GM21381 (cell line): ENCODE measurements around the gene DNAH1.

Source experiments
- ATAC-seq: cut with Tn5 transposase; IDR thresholded peaks from one replicate; pipeline ENCODE4 v1.9.1; 2021; ENCODE audit warnings: mild to moderate bottlenecking, moderate library complexity; ENCODE audit not compliant: unreplicated experiment

DNAH1 gene

DNA sequence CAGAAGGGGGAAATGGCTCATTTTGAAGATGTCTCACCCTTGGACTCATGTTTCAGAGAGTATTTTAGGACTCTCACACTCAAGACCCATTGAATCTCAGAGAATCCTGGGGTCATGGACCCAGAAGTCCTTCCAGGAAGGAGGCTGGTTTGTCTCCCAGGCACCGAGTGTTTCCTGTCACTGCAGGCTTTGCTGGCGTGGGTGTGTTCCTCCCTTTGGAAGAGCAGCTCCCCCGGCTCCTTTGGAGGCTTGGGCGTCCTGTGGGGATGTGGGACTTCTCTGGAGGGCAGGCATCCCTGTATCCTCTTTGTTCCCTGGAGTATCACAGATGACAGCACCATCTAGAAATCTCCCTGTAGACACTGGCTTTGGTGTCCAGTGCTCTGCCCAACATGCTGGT lies 40.0 kb downstream of the DNAH1 start:
- no peak for ATAC-seq

DNA sequence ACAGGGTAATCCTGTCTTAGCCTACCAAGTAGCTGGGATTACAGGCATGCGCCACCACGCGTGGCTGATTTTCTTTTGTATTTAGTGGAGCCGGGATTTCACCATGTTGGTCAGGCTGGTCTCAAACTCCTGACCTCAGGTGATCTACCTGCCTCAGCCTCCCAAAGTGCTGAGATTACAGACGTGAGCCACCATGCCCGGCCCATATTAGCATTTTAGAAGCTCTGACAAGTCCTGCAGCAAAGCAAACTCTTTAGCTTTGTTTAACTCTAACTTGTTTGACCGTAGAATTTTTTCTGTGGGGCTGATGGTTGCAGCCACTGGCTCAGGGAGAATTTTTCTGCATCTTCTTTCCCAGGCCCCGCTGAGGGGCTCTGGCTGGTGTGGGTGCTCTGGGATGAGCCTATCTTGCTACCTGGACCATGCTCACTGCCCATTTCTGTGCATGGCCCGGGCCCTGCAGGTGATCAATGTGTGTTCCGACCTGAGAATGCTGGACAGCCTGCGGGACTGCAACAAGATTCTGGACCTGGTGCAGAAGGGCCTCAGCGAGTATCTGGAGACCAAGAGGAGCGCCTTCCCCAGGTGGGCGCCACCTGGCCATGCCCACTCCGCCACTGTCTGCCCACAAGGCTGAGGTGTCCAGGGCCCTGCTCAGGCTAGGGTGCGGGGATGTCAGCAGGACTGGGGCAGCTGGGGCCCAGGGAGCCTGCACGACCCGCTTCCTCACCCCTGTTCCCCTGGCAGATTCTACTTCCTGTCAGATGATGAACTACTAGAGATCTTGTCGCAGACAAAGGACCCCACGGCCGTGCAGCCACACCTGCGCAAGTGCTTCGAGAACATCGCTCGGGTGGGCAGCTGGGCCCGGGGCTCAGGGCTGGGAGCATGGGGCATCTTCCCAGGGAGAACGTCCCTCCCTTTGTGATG lies 41.3 kb downstream of the DNAH1 start:
- no peak for ATAC-seq

DNA sequence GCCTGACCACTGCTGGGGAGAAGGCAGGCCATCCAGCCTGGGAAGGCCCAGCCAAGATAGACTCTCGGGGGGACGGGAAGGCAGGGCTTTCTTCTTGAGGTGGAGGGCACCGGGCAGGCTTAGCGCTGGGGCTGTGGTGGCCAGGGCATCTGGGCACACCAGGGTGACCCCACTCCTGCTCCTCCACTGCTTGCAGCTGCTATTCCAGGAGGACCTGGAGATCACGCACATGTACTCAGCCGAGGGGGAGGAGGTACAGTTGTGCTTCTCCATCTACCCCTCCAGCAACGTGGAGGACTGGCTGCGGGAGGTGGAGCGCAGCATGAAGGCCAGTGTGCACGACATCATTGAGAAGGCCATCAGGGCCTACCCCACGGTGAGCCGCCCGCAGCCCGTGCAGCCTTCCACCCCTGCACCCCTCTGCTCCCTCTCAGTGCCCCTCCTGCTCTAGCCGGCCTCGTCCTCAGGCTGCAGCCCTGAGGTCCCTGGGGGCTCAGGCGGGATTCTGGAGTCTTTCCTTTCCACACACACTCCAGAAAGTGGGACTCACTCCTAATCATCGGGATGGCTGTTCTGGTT lies 42.3 kb downstream of the DNAH1 start:
- ATAC-seq = no peak

DNA sequence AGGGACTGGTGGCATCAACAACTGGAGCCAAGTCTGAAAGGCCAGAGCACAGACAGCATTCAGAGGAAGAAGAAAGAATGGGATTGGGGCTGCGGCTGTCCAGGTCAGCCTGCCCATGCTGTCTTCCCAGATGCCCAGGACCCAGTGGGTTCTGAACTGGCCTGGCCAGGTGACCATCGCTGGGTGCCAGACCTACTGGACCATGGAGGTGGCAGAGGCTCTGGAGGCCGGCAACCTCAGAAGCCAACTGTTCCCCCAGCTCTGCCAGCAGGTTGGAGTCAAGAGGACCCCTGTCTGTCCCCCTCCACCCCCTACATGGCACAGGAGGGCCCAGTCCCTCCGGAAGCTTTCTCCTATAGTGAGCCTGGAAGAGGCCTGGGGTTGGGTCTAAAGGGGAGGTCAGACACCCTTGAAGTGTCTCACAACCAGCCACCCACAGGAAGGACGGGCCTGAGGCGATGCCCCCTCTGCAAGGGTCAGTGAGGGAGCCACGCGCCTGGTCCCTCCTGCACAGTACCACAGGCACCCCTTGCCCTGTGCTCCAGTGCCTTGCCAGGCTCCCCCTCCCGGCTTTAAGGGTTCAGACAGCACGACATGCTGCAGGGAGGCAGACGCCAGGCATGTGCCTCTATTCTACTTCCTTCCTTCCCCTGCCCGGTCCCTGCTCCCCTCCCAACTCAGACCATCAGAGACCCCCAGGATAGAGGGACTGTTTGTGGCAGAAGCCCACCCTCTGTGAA lies 43.2 kb downstream of the DNAH1 start:
- ATAC-seq = no peak

DNA sequence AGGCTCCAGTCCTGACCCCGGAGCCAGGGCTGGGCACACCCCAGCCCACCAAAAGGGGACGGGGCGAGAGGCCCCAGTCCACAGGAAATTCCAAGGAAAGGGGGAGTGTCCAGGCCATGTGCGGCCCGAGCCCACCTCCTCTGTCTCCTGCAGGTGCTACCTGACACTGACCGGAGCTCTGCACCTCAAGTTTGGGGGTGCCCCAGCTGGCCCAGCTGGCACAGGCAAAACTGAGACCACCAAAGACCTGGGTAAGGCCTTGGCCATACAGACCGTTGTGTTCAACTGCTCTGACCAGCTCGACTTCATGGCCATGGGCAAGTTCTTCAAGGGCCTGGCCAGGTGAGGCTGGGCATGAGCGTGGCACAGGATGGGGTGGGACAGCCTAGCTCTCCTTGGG lies 44.9 kb downstream of the DNAH1 start:
- ATAC-seq = no peak

DNA sequence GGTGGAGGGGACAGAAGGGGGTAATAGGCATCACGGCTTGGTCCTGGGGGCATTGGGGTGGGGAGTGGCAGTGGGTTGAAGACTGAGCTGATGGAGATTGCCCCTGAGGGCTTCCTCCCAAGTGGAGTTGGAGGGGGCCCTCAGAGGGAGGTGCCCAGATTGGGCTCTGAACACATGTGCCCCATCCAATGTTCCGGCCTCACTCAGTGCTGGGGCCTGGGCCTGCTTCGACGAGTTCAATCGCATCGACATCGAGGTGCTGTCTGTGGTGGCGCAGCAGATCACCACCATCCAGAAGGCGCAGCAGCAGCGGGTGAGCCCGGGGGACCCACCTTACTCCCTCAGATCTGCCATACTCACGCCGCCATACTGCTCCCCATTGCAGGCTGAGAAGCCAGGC lies 45.3 kb downstream of the DNAH1 start:
- no peak for ATAC-seq

DNA sequence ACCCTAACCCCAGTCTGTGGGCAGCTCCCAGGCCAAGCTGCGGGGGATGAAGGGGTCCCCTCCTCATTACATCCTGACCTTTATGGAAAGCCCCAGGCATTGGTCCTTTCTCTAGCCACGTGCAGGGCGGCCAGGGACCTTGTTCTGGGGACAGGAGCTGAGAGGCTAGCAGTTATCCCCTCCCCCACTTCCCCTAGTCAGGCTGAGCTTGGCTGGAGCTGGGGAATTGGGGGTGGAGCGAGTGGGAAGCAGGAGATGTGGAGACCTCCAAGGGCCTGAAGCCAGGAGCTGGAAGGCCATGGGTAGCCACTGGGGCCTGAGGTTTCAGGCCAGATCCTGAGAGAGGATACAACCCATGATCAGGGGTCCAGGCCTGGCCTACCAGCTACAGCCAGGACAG lies 45.8 kb downstream of the DNAH1 start:
- no peak for ATAC-seq

DNA sequence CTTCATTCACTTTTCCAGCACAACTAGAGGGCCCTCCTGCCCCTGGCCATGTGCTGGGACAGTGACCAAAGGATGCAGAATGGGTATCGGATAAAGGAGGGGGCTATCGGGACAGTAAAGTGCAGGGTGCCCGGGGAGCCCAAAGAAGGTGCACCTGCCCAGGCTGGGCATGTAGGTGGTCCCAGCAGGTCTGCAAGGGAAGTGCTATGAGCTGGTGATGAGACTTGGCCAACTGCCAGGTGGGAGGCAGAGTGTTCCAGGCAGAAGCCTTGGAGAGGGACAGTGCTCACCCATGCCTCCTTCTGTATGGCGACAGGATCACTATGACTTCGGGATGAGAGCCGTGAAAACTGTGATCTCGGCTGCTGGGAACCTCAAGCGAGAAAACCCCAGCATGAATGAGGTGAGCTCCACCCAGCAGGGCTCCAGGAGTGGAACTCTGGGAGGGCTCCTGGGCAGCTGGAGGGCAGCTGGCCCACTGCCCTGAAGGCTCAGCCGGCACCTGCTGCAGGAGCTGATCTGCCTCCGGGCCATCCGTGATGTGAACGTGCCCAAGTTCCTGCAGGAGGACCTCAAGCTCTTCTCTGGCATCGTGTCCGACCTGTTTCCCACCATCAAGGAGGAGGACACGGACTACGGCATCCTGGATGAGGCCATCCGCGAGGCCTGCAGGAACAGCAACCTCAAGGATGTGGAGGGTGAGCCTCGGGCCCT lies 48.4 kb downstream of the DNAH1 start:
- no peak for ATAC-seq

DNA sequence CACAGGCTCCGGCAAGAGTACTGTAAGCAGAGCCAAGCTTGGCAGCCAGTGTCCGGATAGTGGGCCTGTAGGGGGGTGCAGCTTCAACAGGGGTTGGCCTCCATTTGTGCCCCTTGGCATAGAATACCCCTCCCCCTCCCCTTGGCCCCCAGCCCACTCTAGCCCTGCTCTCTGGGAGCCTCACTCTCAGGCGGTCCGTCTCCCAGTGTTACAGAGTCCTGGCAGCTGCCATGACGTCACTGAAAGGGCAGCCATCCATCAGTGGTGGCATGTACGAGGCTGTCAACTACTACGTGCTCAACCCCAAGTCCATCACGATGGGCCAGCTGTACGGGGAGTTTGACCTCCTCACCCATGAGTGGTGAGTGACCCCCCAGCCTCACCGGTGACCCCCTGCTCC lies 50.4 kb downstream of the DNAH1 start:
- no peak for ATAC-seq

DNA sequence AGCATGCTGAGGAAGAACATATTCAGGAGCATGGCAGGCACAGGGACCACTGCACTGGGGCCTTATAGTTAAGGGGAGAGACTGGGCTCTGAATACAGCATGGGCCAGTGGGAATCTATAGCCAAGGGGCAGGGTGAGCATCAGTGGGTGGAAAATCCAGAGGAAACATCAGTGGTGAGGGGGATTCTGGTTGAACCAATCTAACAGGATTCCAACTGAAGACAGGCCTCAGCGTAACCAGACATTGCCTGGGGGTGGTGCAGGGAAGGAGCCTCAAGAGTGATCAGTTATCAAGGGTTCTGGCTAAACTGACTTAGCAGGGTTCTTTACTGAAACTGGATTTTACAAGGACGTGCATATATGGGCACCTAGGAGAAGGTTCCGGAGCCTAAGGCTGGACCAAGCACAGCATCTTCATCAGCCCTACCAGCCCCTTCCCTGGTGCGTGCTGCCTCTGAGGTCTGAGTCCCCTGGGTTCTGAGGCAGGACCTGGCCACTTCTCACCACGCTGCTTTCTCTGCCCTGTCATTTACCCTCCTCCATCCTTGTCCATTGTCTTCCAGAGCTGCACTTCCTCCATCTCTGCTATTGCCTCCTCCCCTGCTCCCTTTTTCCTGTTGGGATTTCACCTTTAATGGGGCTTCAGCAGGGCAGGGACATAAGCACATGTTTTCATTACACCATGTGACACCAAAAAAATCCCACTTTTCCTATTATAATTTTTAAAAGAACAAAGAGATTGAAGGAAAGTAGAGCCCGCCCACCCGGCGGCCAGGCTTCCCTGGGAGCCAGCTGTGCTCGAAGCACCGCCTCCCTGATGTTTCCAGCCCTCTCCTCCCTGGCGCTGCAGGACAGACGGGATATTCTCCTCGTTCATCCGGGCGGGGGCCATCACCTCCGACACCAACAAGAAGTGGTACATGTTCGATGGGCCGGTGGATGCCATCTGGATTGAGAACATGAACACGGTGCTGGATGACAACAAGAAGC lies 52.1 kb downstream of the DNAH1 start:
- no peak for ATAC-seq

DNA sequence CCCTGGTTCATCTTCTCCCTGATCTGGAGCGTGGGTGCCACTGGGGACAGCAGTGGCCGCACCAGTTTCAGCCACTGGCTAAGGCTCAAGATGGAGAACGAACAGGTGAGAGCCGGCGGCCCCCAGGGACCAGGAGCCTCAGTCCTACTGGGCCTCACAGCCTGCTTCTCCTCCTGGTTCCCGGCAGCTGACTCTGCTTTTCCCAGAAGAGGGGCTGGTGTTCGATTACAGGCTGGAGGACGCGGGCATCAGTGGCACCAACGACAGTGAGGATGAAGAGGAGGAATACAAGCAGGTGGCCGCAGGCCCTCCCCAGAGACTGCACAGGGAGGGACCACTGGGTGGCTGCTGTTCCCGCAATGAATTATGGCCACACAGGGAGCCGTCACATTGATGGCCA lies 54.4 kb downstream of the DNAH1 start:
- no peak for ATAC-seq

DNA sequence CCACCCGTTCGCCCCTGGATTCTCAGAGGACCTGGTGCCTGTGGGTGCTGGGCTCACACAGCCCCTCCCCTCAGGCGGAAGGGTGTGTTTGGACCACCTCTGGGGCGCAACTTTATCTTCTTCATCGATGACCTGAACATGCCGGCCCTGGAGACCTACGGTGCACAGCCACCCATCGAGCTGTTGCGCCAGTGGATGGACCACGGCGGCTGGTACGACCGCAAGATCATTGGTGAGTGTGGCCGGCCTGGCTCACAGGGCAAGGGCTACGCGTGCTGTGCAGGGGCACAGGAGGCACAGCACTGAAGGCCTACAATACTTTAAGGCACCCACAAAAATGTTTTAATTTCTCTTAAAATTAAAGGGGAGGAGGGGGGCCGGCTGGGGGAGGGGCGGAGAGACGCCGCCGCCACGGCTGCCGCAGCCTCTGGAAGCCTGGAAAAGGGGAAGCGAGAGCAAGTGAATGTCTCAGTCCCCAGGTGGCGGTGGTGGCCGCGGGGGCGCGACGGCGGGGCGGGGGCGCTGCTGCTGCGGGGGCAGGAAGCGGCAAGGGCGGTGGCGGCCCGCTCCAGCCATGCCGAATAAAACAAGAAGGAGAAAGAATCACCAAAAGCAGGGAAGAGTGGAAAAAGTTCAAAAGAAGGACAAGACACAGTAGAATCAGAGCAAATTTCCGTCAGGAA lies 56.8 kb downstream of the DNAH1 start:
- no peak for ATAC-seq

DNA sequence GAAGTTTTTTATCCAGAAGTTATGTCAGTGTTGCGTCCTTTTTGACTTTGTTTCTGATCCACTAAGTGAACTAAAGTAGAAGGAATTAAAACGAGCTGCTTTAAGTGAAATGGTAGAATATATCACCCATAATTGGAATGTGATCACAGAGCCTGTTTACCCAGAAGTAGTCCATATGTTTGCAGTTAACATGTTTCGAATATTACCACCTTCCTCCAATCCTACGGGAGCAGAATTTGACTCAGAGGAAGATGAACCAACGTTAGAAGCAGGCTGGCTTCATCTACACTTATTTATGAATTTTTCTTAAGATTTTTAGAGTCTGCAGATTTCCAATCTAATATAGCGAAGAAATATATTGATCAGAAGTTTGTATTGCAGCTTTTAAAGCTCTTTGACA lies 57.6 kb downstream of the DNAH1 start:
- no peak for ATAC-seq

DNA sequence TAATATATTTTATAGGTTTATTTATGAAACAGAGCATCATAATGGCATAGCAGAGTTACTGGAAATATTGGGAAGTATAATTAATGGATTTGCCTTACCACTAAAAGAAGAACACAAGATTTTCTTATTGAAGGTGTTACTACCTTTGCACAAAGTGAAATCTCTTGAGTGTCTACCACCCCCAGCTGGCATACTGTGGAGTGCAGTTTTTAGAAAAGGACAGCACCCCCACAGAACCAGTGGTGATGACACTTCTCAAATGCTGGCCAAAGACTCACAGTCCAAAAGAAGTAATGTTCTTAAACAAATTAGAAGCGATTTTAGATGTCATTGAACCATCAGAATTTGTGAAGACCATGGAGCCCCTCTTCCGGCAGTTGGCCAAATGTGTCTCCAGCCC lies 58.1 kb downstream of the DNAH1 start:
- no peak for ATAC-seq

DNA sequence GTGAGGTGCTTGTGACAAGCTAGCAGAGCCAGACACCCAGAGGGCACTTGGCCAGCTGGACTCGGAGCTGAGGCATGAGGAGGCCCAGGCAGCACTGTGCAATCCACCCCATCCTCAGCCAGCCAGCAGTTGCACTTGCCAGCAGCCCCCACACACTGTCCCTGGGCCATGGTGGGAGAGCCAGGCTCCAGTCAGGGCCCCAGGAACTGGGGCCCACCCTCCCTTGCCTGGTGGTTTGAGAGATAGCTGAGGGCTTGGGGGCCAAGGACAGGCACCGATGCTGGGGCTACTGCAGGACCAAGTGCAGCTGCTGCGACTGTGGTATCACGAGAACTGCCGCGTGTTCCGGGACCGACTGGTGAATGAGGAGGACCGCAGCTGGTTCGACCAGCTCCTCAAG lies 63.5 kb downstream of the DNAH1 start:
- ATAC-seq = no peak

DNA sequence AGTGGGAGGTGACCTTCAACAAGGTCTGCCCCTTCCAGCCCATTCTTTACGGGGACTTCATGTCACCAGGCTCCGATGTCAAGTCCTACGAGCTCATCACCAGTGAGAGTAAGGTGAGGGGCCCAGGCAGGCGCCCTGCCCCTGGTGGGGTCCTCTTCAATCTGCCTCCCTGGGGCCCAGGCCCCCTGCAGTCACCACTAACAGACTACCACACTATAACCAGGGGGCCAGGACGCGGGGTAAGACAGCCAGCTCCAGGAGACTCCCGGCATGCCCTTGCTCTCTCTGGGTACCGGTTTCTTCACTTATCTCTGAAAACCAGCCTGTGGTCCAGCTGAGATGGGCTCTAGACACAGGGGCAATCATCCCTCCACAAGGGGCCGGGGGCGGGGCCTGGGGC lies 63.9 kb downstream of the DNAH1 start:
- ATAC-seq = no peak

DNA sequence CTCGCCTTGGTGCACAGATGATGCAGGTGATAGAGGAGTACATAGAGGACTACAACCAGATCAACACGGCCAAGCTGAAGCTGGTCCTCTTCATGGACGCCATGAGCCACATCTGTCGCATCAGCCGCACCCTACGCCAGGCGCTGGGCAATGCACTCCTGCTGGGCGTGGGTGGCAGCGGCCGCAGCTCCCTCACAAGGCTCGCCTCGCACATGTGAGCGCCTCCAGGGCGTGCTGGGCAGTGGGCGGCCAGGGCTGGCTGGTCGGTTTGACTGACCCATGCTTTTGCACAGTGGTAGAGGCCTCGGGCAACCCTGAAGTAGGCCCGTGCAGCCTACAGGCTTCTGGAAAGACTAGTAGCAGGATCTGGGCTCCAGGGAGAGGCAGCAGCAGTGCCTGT lies 65.5 kb downstream of the DNAH1 start:
- ATAC-seq = no peak

DNA sequence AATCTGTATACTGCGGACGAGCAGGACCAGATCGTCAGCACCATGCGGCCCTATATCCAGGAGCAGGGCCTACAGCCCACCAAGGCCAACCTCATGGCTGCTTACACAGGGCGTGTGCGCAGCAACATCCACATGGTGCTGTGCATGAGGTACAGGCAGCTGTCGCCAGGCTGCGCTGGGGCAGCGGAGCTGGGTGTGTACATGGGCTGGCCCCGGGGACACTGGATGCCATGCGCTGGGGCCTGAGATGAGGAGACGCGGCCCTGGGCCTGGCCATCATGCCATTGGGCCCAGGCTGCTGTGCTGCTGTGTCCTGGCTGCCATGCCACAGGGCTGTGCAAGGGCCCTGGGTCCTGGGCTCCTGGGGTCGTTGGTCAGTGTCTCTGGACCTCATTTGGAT lies 67.3 kb downstream of the DNAH1 start:
- ATAC-seq = no peak

DNA sequence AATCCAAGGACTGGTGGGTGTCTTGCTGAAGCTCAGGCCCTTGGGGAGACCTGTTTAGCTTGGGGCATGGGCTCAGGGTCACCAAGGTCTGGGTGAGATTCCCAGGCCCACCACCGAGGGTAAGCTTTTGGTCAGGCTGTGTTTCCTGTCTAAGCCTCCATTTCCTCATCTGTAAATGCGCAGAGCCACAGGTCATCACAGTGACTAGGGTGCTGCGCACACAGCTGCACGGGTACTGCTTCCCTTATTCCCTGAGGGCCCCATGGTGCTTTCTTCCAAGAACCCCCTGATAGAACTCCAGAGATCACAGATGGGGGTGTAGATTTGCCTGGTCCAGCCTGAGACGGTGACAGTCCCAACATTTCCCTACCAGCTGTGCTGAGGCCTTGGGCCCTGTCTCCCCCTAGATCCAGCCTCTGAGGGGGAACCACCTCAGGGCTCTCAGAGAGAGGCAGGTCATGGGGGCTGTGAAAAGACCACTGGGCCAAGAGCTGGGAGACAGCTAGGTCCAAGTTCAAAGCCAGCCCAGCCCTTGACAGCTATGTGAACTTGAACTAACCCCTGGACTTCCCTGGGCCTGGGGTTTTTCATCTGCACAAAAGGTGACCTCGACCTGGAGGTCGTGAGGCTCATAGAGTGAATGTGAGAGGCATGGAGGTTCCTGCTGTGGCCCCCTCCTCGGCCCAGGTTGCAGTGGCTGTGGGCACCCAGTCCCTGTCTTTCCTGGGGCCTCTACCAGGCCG lies 68.1 kb downstream of the DNAH1 start:
- no peak for ATAC-seq
